Left kidney (tissue), 2 donors: Measurements from ENCODE around the gene CAMTA1. TPM values are rescaled to one million over a fixed set of nuclear protein-coding genes. Genes with fewer than 3 reads are reported as not detected.

Experiments
- DNase-seq: peaks from one replicate; pipeline ENCODE4 v3.0.0-alpha.2; 2013
- polyA plus RNA-seq: library from polyadenylated mRNA; unstranded; fragments of 120-200 nt; gene quantifications from one replicate; pipeline ENCODE4 v1.2.1, GENCODE V29; 2013; ENCODE audit not compliant: insufficient read length

The CAMTA1 gene
- polyA plus RNA-seq, 1 donor: 88.8 TPM

DNA sequence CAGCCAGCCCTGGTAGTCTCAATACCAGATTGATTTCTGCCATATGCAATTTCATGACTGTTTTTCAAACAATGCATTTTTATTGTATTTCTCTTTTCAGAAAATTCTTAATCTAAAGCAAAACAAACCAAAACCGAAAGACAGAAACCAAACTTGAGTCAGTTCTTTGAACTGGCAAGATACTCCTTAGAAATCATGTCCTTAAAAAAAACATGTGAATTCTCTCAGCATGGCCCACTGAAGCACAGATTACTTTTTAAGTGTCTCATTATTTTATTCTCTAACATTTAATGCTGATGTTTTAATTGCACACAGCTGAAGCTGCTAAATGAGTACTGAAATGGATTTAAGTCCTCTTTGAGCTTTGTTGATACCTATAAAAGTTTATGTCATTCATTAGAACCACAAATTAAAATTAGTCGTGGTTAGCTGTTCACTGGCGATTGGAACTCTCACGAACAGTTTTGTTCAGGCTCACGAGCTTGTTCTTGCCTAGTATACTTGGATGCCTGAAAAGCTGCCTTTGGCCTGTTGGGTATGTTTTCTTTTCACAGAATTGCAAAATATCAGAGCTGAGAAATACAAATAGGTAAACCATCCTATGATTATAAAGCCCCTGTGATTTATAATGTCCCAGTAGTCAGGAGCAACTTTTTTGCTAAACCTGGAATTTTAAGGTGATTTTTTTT, 87.5 kb downstream of the CAMTA1 start:
- no peak for DNase-seq

DNA sequence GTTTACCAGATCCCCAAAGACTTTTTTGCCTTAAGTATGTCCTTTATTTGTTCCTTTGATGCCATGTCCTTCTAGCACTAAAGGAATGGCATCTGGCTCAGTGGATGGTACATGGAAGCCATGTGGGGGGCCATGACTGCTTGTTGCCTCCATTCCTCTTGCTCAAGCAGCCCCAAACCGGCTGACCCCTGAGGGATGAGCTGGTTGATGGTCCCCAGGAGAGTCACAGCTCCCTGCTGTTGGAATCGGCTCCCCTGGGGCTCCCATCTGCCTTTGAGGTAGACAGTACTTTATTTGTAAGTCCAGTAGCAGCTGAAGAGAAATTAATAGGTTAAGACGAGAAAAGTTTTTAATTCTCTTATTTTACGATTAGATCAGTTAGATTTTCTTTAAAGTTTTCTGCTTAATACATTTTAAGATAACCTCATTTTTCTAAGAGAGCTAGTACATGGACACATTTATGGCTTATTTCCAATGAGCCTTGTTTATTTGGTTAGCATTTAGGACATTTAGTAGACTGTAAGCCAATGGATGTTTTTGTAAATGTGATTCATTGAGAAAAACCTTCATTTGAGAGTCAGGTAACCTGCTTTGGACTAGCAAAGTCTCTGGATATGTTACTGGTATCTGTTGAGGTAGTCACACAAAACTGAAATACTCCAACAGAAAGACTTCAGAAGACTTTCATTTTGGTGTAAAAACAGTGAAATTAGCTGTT, 88.2 kb downstream of the CAMTA1 start:
- no peak for DNase-seq

DNA sequence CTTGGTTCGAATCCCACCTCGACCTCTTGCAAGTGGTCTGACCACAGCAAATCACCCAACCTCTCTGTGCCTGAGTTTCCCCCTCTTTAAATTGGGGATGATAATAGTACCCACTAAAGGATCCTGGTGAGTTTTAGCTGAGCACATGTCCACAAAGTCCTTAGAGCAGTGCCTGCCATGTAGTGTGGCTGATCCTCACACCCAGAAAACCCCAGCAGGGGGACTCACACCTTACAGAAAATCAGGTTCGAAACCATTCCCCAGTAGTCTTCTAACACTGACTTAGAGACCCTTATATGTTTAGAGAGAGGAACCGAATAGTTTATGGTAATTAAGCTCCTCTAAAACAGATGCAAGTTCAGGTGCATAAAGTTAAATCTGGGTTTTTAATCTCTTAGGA, 89.0 kb downstream of the CAMTA1 start:
- DNase-seq: no peak

DNA sequence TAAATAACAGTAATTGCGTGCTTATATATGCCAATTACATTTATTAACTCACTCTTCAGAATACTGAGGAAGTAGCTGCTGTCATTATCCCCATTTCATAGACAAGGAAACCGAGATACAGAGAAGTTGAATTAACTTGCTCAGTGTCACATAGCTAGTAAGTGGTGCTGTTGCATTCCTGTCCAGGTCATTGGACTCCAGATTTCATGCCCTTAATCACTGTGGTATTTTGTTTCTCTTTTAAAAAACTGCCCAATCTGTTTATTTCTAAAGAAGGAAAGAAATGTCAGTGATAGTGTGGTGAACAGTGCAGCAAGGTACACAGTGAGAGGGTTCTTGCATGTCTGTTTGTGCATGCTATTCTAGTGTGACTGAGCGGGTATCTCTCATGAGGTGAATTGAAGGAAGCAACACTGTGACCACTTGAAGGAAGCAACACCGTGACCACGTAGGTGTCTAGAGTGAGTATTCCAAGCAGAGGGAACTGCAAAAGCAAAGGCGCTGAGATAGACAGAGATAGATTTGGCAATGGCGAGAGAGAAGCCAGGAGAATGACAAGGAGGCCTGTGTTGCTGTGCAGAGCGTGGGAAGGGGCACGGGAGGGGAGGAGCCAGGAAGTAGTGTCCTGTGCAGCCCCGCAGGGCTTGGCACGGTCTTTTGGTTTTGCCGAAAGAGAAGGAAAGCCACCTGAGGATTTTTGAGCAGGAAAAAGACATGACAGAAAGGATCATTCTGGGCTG, 95.9 kb downstream of the CAMTA1 start:
- no peak for DNase-seq

DNA sequence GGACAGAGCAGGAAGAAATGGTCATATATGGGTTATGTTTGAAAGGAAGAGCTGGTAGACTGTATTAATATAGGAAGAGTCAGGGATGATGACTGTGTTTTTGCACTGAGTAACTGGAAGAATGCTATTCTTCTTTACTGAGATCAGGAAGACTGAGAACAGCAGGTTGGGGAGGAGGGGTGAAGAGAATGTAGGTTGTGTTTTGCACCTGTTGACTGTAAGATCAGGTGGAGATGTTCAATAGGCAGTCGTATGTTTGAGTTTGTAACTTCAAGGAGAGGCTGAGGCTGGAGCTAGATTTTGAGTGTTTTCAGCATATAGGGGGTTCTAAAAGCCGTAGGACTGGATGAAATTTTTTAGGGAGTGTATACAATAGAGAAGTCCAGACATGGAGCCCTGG, 97.2 kb downstream of the CAMTA1 start:
- DNase-seq: no peak

DNA sequence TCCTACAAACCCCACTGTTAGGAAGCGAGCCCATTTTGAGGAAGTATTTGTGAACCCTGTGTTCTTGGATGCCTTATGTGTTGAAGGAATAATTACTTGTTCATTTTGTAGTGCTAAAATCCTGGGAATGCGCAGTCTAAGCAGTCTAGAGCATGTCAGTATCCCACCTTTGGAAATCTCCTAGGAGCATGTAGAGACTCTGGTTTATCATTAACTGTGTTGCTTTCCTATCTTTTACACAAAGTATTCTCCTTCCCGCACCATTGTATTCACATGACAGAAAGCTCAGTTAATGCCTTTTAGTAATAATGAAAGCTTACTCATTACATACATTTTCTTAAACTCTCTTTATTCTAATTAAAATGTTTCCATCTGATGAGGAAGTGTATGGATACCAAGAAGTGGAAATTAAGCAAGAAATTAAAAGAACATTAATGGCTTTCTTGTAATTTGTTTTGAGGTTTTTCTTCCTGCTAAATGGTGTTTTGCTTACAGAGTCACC, 99.4 kb downstream of the CAMTA1 start:
- no peak for DNase-seq

DNA sequence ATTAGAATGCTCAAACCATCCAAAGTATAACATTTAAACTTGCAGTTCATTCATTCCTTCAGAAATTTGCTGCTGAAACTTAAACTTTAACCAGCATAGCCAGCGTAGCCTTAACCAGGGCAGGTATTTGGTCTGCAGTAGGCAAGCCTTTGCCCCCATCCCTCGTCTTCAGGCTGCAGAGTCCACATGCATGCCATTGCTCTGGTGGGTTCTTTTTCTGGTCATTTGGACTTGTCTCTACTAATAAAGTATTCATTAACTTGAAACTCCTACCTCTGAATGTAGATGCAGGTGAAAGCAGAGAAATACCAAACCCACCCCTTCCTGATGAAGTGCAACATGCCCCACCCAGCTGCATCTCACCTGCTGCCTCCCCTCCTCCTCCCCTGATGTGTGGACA, 100.2 kb downstream of the CAMTA1 start:
- no peak for DNase-seq

DNA sequence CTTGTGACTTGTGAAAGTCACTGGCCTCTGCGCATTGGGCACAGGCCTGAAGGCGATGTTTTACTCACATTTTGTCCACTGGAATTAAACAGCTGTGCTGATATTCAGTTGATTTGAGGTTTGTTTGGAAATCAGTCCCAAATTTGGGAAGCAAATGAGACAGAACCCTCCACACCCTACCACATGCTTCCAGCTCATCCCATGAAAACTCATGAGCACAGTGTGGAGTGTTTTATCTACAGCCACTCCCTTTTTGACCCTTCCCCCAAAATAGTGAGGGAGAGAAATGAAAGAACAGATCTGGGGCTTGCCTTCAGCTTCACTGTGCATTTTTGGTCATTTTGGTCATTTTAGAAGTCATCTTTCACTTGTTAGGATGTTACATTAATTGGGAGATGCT, 101.3 kb downstream of the CAMTA1 start:
- no peak for DNase-seq

DNA sequence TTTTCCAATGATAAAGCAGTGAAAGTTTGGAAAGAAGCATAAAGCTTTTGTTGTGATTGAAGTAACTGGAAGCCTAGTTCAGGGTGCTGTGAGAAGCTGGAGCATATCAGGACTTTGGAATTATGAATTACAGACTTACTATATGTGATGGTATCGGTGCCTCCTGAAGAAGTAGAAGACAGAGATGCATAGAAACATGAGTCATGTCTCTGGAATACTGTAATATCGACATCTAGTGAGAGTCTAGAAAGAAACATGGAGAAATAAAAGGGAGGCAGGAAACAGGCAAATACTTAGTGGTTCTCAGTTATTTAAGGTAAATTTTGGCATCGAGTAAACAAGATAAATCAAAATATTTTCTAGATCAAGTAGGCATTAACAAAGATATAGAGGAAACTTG, 103.0 kb downstream of the CAMTA1 start:
- DNase-seq: no peak

DNA sequence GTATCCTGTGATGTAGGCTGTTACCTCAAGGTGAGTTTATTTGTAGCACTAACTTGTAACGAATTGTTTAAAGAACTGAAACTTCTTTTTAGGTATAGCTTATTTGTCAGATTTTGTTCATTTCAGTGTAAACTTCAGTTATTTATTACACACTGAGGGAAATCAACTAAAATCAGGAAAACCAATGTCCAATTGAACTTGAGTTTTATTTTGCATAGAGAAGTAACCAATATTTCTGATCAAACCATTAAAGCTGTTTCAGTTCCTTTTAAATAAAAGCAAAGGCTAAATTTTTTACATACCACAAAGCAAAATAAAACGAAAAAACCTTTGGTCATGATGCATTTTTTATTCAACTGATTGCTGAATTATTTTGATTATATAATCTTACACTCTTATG, 103.6 kb downstream of the CAMTA1 start:
- no peak for DNase-seq

DNA sequence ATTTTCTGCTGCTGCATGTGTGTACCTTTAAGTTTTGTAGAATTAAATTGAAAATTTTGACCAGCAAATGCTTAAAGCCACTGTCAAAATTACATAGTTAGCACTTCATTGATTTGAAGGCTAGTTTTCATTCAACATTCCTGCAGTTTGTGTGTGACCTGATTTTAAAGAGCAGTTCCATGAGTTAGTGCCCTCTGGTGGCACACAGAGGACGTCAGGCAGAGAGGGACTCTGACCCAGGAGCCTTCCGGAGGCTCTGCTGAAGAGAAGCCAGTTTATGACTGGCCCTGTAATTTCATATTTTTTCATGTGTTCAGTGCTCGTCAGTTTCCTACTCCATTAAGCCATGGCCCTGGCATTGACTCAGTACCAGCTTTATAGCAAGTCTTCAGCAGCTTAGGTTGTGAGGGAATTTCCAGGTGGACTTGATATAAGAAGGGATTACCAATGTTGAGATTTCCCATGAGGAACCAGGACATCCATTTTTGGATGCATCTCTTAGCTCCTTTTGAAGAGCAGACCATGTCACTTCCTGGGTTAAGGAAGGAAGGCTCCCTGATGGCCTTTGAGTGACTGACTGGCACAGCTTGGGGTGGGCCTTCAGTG, 104.7 kb downstream of the CAMTA1 start:
- DNase-seq: no peak

DNA sequence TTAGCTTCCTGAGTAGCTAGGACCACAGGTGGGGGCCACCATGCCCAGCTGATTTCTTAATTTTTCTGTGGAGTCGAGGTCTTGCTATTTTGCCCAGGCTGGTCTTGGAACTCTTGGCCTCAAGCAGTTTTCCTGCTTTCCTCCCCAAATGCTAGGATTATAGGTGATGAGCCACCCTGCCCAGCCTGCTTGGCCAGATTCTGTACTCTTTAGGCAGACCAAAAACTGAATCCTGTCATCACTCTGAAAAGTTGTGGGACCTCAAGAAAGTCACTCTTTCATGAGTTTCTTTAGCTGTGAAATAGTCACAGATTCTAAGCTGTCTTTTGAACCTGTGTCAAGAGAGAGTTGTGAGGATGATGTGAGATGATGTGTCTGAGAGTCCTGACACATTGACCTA, 105.4 kb downstream of the CAMTA1 start:
- no peak for DNase-seq

DNA sequence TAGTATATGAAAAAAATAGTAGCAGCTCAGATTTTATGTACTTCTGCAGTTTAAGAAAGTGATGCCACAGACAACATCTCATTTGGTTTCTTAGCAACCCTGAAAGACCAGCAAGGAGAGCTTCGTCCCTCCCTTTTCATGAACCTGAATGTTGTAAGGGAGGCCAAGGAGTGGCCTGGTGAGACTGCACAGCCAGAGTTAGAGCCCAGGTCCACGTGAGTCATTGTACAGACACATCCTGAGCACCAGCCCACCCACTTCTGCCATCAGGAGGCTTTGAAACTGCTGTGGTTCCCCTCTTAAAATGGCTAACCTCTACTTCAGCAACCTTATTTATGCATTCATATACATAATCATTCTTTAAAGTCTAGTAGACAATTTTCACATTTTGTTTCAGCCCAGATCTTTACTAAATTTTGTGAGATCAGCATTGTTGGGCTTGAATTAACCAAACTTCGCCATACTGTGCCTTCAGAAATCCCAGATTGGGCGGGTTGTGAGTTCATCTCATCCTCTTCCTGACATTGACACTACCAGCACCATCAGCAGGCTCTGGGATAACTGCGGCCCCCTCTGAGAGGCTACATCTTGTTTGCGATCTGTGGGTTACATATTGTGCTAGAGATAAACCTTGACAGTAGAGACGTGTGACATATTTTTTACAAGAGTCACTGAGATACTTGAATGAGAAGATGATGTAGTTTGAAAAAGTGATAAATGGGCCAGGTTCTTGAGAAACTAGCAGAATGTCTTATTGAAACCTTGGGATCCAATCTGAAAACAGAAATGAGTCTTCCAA, 106.7 kb downstream of the CAMTA1 start:
- DNase-seq: no peak

DNA sequence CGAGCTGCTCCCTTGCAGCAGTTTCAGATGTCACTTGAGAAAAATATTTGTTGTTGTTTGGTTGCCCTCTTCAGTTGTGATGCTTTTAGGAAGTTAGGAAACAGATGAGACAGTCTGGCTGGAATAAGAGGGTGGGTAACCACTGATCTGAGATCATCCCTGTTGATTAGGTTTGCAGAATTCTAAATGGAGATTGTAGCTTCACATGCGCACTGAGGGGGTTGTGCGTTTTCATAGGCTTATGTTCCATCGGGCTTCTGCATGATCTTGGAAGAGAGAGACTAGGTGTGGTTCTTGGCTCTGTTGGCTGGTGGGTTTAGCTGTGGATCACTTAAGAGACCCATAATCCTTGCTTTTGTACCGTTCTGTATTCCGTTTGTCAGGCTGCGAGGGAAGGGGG, 108.1 kb downstream of the CAMTA1 start:
- DNase-seq: no peak

DNA sequence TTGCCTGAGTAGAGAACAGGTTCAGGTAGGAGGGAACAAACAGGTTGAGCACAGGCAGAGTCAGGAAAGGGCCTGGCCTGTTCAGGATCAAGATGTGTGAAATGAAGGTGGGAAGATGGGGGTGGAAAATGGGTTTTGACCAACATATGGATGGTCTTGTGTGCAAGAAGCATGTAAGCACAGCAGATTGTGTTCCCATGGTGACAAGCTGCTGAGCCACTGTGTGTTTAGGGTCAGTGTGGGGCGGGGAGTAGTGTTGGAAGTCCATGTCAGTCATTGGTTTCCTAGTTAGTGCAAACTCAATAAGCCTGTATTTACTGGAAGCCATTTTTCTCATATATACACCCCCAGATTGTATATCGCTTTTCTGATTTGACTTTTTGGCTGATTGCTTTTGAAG, 111.9 kb downstream of the CAMTA1 start:
- no peak for DNase-seq

DNA sequence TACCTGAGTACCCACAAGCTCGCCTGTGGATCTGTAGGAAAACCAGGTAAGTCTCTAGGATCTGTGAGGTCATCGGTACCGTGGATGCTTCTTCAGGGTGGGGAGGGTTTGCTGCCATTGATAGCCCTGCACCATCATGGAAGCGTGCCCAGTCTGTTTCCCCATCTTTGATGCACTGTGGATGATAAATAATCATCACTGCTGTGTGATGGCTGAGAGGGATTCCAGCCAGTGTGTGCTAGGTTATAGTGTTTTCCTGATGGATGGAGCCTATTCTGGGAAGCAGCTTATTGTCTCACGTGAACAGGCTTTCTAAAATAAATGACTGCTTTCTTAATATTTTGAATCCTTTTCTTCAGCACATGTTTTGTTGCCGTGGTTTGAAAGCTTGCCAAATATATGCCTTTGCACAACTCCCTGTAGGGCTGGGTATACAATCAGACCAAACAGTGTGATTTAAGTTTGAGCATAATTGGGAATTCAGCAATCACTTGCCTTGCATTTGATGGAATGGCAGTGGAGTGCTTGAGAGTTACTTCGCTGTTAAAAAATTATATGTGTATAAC, 113.8 kb downstream of the CAMTA1 start:
- no peak for DNase-seq

DNA sequence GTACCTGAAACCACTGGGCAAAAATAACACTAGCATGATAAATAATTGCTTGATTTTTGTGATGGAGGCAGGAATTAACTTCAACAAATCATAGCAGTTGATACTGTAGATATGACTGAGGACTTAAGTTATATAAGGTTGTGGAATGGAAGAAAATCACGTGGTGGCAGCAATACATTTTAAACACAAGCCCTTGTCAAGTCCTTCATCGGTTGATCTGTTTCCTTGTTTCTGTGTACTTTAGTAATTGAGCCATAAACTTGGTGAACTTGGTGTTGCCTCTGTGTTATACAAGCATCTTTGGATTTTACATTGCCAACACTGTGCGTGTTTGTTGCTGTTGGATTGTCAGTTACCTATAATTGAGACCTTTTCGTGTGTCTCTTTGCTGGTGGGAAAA, 114.4 kb downstream of the CAMTA1 start:
- DNase-seq: no peak

DNA sequence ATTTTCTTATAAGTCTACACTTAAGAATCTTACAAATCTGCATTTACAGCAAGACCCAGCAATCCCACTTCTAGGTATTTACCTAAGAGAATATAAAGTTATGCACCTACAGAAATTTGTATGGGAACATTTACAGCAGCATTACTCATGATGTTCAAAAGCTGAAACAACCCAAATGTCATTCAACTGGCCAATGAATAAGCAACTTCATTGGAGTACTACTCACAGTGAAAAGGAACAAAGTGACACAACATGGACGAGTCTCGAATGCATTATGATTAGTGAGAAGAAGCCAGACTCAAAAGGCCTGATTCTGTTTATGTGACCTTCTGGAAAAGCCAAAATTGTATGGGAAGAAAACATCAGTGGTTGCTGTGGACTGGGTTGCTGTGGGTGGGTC, 116.9 kb downstream of the CAMTA1 start:
- DNase-seq: no peak

DNA sequence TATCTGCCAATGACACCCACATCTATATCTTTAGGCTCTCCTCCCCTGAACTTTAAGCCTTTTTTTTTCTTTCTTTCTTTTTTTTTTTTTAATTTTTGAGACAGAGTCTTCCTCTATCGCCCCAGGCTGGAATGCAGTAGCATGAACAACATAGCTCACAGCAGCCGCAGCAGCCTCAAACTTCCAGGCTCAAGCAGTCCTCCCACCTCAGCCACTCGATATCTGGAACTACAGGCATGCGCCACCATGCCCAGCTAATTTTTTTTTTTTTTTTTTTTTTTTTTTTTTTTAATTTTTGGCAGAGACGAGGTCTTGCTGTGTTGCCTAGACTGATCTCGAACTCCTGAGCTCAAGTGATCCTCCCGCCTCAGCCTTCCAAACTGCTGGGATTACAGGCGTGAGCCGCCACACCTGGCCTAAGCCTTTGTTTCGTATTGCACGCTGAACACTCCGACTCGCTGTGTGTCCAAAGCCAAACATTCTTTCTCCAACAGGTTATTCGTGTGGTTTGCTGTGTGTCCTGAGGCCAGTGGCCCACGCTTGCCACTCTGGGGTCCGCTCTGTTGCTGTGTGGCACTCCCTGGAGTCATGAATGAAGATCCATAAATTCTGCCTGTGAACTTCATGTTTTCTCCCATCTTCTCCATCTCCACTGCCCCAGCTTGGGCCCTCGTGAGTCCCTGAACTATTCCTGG, 119.4 kb downstream of the CAMTA1 start:
- no peak for DNase-seq

DNA sequence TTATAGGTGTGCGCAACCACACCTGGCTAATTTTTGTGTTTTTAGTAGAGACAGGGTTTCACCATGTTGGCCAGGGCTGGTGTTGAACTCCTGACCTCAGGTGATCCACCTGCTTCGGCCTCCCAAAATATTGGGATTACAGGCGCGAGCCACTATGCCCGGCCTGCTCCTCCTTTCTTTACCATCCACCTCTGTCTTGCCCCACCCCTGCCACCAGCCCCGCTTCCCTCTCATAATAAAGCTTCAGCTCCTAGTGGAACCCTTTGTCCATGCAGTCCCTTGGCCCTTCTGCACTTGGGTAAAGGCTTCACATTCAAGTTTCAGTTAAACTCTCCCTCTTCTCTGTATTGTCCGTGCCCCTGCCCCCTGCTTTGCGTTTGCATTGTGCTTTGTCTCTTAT, 120.1 kb downstream of the CAMTA1 start:
- no peak for DNase-seq

DNA sequence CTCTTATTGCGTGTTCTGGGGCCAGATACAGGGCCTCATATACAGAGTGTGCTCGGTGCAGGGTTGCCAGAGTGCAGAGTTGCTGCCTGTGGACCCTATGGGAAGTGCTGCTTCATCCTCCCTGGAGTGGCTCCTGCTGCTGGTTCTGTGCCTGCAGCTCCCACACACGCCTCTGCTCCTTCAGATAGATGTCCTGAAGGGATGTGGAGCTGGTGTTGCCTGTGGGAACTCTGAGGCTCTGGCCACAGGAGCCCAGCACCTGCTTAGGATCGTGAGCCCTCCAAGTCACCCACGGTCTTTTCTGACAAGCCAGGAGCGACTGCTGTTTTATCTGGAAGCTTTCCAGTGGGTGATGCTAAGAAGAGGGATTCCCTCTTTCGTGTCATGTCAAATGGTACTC, 120.5 kb downstream of the CAMTA1 start:
- no peak for DNase-seq
